ENCODE data around the gene CLIC1. TPM values are rescaled to one million over a fixed set of nuclear protein-coding genes. Genes with fewer than 3 reads are reported as not detected.

The CLIC1 gene
- total RNA-seq, 6 donors from 2014 or later, result 138 to 497 (median 277) TPM

GRCh38 chr6:31775633-31776484, 39.5 kb upstream of the CLIC1 start:
- no peak for TF ChIP-seq POLR2AphosphoS5 (IDR thresholded peaks at IDR 0.05)
- TF ChIP-seq CTCF (IDR thresholded peaks at IDR 0.05), result no peak
- DNase-seq, result peak in 1 of 2 donors; percentile 76
- Histone ChIP-seq H3K9me3 (no peaks in the 10 kb centered on the region), H3K27ac (peak overlapping the region in 1 of 4 donors; percentile 75), H3K27me3 (no peaks in the 10 kb centered on the region), H3K4me3 (no peak overlapping the region), H3K36me3 (peaks cover 3 to 30% (median 25%) of the 10 kb centered on the region in 4 donors), H3K4me1 (peaks cover 7 to 22% (median 12%) of the 10 kb centered on the region in 4 donors)
- ATAC-seq (ENCODE audit: low FRiP score in 2 of 2), result no peak
- WGBS, 2 donors, result 82 to 86% methylated on average over 18 to 32 of the region's 32 CpGs

GRCh38 chr6:31775184-31775583, 38.9 kb upstream of the CLIC1 start:
- no peaks in the 10 kb centered on the region for H3K9me3 ChIP-seq
- H3K4me1 ChIP-seq, result peaks cover 7 to 22% (median 12%) of the 10 kb centered on the region in 4 donors
- TF ChIP-seq POLR2AphosphoS5 (IDR thresholded peaks at IDR 0.05), result no peak
- ATAC-seq (ENCODE audit: low FRiP score in 2 of 2) (no peak), DNase-seq (no peak)
- peaks cover under 1 to 23% (median 18%) of the 10 kb centered on the region in 4 donors for H3K36me3 ChIP-seq
- H3K4me3 ChIP-seq, result no peak overlapping the region
- no peak overlapping the region for H3K27ac ChIP-seq
- no peaks in the 10 kb centered on the region for H3K27me3 ChIP-seq
- WGBS, 2 donors, result 75 to 76% methylated on average over 4 of the region's 4 CpGs

GRCh38 chr6:31771992-31772358, 35.6 kb upstream of the CLIC1 start:
- ATAC-seq (ENCODE audit: low FRiP score in 2 of 2) (no peak), DNase-seq (no peak)
- TF ChIP-seq POLR2A (IDR thresholded peaks at IDR 0.05) (no peak), EP300 (IDR thresholded peaks at IDR 0.05) (no peak), CTCF (IDR thresholded peaks at IDR 0.05) (no peak), POLR2AphosphoS5 (IDR thresholded peaks at IDR 0.05) (no peak)
- no peak overlapping the region for H3K27ac ChIP-seq
- H3K4me3 ChIP-seq, result no peak overlapping the region
- H3K27me3 ChIP-seq, result no peaks in the 10 kb centered on the region
- H3K36me3 ChIP-seq, result no peaks in the 10 kb centered on the region
- WGBS, 2 donors, result 71 to 83% methylated on average over 4 of the region's 4 CpGs
- peaks cover 6 to 14% (median 7%) of the 10 kb centered on the region in 4 donors for H3K4me1 ChIP-seq
- H3K9me3 ChIP-seq, result no peaks in the 10 kb centered on the region

DNA sequence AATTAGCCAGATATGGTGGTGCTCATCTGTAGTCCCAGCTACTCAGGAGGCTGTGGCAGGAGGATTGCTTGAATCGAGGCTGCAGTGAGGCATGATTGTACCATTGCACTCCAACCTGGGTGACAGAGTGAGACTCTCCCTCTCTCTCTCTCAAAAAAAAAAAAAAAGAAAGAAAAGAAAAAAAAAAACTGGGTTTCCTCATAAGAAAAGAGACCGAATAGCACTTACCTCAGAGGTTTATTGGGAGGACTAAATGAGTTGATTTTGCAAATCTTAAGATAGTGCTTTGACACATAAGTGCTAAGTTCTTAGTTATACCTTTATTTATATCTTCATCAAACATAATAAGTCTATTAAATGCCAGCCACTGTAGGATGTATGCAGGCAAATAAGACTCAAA, 34.5 kb upstream of the CLIC1 start:
- DNase-seq (no peak), ATAC-seq (ENCODE audit: low FRiP score in 2 of 2) (no peak)
- no peak overlapping the region for H3K4me3 ChIP-seq
- H3K36me3 ChIP-seq, result no peaks in the 10 kb centered on the region
- no peaks in the 10 kb centered on the region for H3K9me3 ChIP-seq
- H3K27ac ChIP-seq, result no peak overlapping the region
- peaks cover 0 to 6% (median 4%) of the 10 kb centered on the region in 4 donors for H3K4me1 ChIP-seq
- TF ChIP-seq POLR2A (IDR thresholded peaks at IDR 0.05) (no peak), POLR2AphosphoS5 (IDR thresholded peaks at IDR 0.05) (no peak), CTCF (IDR thresholded peaks at IDR 0.05) (no peak), EP300 (IDR thresholded peaks at IDR 0.05) (no peak)
- no peaks in the 10 kb centered on the region for H3K27me3 ChIP-seq
- WGBS, 2 donors, result 73 to 88% methylated on average over 2 of the region's 2 CpGs

- Histone ChIP-seq H3K4me1 (peaks cover 0 to 6% (median 4%) of the 10 kb centered on the region in 4 donors), H3K9me3 (no peaks in the 10 kb centered on the region), H3K27me3 (no peaks in the 10 kb centered on the region), H3K4me3 (no peak overlapping the region), H3K27ac (no peak overlapping the region), H3K36me3 (no peaks in the 10 kb centered on the region)
- DNase-seq, result peak in 1 of 2 donors; percentile 90
- 52% methylated on average over 12 of the region's 12 CpGs for WGBS, 2 donors
- TF ChIP-seq EP300 (IDR thresholded peaks at IDR 0.05), result no peak
- TF ChIP-seq CTCF (IDR thresholded peaks at IDR 0.05), result peak; percentile 78 to 91 (median 86)
- ATAC-seq (ENCODE audit: low FRiP score in 2 of 2), result peak; percentile 83 to 88
Observed at GRCh38 chr6:31769684-31770371, 33.5 kb upstream of the CLIC1 start.
